H1 (cell line): ENCODE measurements around the gene ZNF282. TPM values are rescaled to one million over a fixed set of nuclear protein-coding genes. Genes with fewer than 3 reads are reported as not detected.

Source experiments
- CTCF ChIA-PET: fragments of 300-600 bp; sonication (Branson Sonifier 250); formaldehyde crosslinking; loops from one replicate; lab custom pipeline; 2021; ENCODE audit not compliant: partially characterized antibody; lab: Charles Lee
- POLR2A ChIA-PET: fragments of 300-600 bp; sonication (Branson Sonifier 250); formaldehyde crosslinking; loops from one replicate; lab custom pipeline; 2021; ENCODE audit warnings: inconsistent platforms; ENCODE audit not compliant: partially characterized antibody; lab: Charles Lee
- DNase-seq, 2 experiments: peaks; one replicate each; pipeline versions ENCODE4 v3.0.0 to v3.0.0-alpha.2; 2010 to 2022; ENCODE audit warnings: low spot score in 2 of 2, low read depth in 1 of 2, mixed read lengths in 1 of 2
- FAIRE-seq: peaks from 2 replicates; lab custom pipeline; 2011; peaks lifted over from hg19 to GRCh38; lab: Jason Lieb, UNC
- H2AFZ ChIP-seq: 2 replicates; pipeline ENCODE4 v1.8.1; 2012; ENCODE audit warnings: low read length, inconsistent platforms
- H2AK5ac ChIP-seq: 2 replicates; pipeline ENCODE4 v1.6.1; 2013; ENCODE audit warnings: low read depth, low read length
- H2BK120ac ChIP-seq: replicated peaks from 2 replicates; pipeline ENCODE3; 2013; ENCODE audit warnings: low read depth, low read length, inconsistent platforms
- H2BK12ac ChIP-seq: 2 replicates; pipeline ENCODE4 v1.6.1; 2013; ENCODE audit warnings: low read depth, low read length
- H2BK15ac ChIP-seq: 2 replicates; pipeline ENCODE4 v1.6.1; 2013; ENCODE audit warnings: low read length
- H2BK20ac ChIP-seq: 2 replicates; pipeline ENCODE4 v1.6.1; 2013; ENCODE audit warnings: low read length
- H2BK5ac ChIP-seq: 2 replicates; pipeline ENCODE4 v1.6.1; 2013; ENCODE audit warnings: low read depth, low read length
- H3K14ac ChIP-seq: 2 replicates; pipeline ENCODE4 v1.6.1; 2013; ENCODE audit warnings: inconsistent platforms; ENCODE audit not compliant: insufficient read length
- H3K18ac ChIP-seq: 2 replicates; pipeline ENCODE4 v1.6.1; 2013; ENCODE audit warnings: low read length; ENCODE audit errors: extremely low read depth
- H3K23ac ChIP-seq: 2 replicates; pipeline ENCODE4 v1.6.1; 2013; ENCODE audit warnings: inconsistent platforms; ENCODE audit not compliant: insufficient read length
- H3K23me2 ChIP-seq: 2 replicates; pipeline ENCODE4 v1.6.1; 2013; ENCODE audit warnings: low read depth, low read length
- H3K27ac ChIP-seq: 2 replicates; pipeline ENCODE4 v1.6.1; 2011; ENCODE audit warnings: low read depth, low read length, inconsistent platforms
- H3K27me3 ChIP-seq, 4 experiments: replicated peaks in 1 of 4; 1 replicate in 1 of 4; 2 replicates in 3 of 4; pipeline versions ENCODE4 v1.6.1 to v1.8.1; 2011 to 2013; ENCODE audit warnings: low read length in 3 of 4, mild to moderate bottlenecking in 3 of 4, inconsistent platforms in 2 of 4, mixed read lengths in 2 of 4, moderate library complexity in 1 of 4; ENCODE audit not compliant: control insufficient read depth in 3 of 4, insufficient read depth in 3 of 4; ENCODE audit errors: extremely low read depth in 1 of 4
- H3K36me3 ChIP-seq, 4 experiments: 2 replicates each; pipeline versions ENCODE4 v1.6.1 to v1.8.1; 2011 to 2013; ENCODE audit warnings: mild to moderate bottlenecking in 4 of 4, low read length in 3 of 4, moderate library complexity in 2 of 4, control low read depth in 1 of 4, inconsistent platforms in 1 of 4; ENCODE audit not compliant: insufficient read depth in 4 of 4, control insufficient read depth in 2 of 4
- H3K4ac ChIP-seq: replicated peaks from 2 replicates; pipeline ENCODE3; 2013; ENCODE audit warnings: low read length, low read depth, mixed read lengths, inconsistent platforms; ENCODE audit not compliant: insufficient read length
- H3K4me1 ChIP-seq, 4 experiments: replicated peaks in 1 of 4; 1 replicate in 1 of 4; 2 replicates in 3 of 4; pipeline versions ENCODE4 v1.6.1 to v1.8.1; 2011 to 2013; ENCODE audit warnings: low read length in 3 of 4, inconsistent platforms in 2 of 4, mixed read lengths in 1 of 4; ENCODE audit not compliant: insufficient read depth in 4 of 4, control insufficient read depth in 3 of 4
- H3K4me2 ChIP-seq, 2 experiments: 2 replicates each; pipeline versions ENCODE4 v1.6.1 to v1.8.1; 2011 to 2013; ENCODE audit warnings: low read depth in 2 of 2, low read length in 2 of 2, control low read depth in 1 of 2, inconsistent platforms in 1 of 2, mild to moderate bottlenecking in 1 of 2; ENCODE audit not compliant: insufficient read depth in 1 of 2
- H3K4me3 ChIP-seq, 4 experiments: fragments of 200-600, 300-600 bp in 1 of 4; sonication (generic), shearing (Covaris generic), sonication (Bioruptor Twin) in 1 of 4; 2 replicates each; pipeline versions ENCODE4 v1.5.1 to v1.8.1; 2011 to 2016; ENCODE audit warnings: low read length in 4 of 4, low read depth in 3 of 4, control low read depth in 2 of 4, inconsistent platforms in 2 of 4, mild to moderate bottlenecking in 2 of 4, mixed read lengths in 1 of 4, moderate library complexity in 1 of 4; ENCODE audit not compliant: insufficient read depth in 2 of 4; ENCODE audit errors: extremely low read depth in 1 of 4
- H3K56ac ChIP-seq: replicated peaks from 2 replicates; pipeline ENCODE3; 2013; ENCODE audit warnings: low read depth, mild to moderate bottlenecking, mixed read lengths, low read length, inconsistent platforms; ENCODE audit not compliant: insufficient read length
- H3K79me1 ChIP-seq: 2 replicates; pipeline ENCODE4 v1.6.1; 2013; ENCODE audit warnings: low read depth, low read length, control low read depth
- H3K79me2 ChIP-seq, 2 experiments: 2 replicates each; pipeline versions ENCODE4 v1.6.1 to v1.8.1; 2012 to 2013; ENCODE audit warnings: low read length in 2 of 2, mild to moderate bottlenecking in 2 of 2, inconsistent platforms in 1 of 2; ENCODE audit not compliant: insufficient read depth in 2 of 2, control insufficient read depth in 1 of 2
- H3K9ac ChIP-seq, 4 experiments: replicated peaks in 1 of 4; 1 replicate in 1 of 4; 2 replicates in 3 of 4; pipeline versions ENCODE4 v1.6.1 to v1.8.1; 2011 to 2013; ENCODE audit warnings: low read depth in 3 of 4, low read length in 3 of 4, control low read depth in 2 of 4, mild to moderate bottlenecking in 2 of 4, moderate library complexity in 2 of 4, inconsistent platforms in 1 of 4; ENCODE audit errors: extremely low read depth in 1 of 4
- H3K9me3 ChIP-seq, 2 experiments: 2 replicates each; pipeline versions ENCODE4 v1.6.1 to v1.8.1; 2012 to 2013; ENCODE audit warnings: mild to moderate bottlenecking in 2 of 2, moderate library complexity in 2 of 2, control low read depth in 1 of 2, inconsistent platforms in 1 of 2, low read depth in 1 of 2, low read length in 1 of 2, mixed read lengths in 1 of 2; ENCODE audit not compliant: insufficient read depth in 2 of 2
- H4K20me1 ChIP-seq, 2 experiments: replicated peaks in 1 of 2; 2 replicates each; pipeline versions ENCODE3 to v1.8.1; 2011 to 2013; ENCODE audit warnings: inconsistent platforms in 2 of 2, low read length in 2 of 2, mild to moderate bottlenecking in 1 of 2; ENCODE audit not compliant: insufficient read depth in 2 of 2, control insufficient read depth in 1 of 2
- H4K5ac ChIP-seq: 2 replicates; pipeline ENCODE4 v1.6.1; 2013; ENCODE audit warnings: low read length, low read depth, mixed read lengths, inconsistent platforms; ENCODE audit not compliant: insufficient read length
- H4K8ac ChIP-seq: 2 replicates; pipeline ENCODE4 v1.8.0; 2013; ENCODE audit warnings: mild to moderate bottlenecking, moderate library complexity, low read length, inconsistent platforms; ENCODE audit not compliant: insufficient read depth; ENCODE audit errors: extremely low read depth
- H4K91ac ChIP-seq: replicated peaks from 2 replicates; pipeline ENCODE3; 2013; ENCODE audit warnings: low read length, mixed read lengths, inconsistent platforms; ENCODE audit not compliant: insufficient read length
- ATF2 ChIP-seq: IDR thresholded peaks from 2 replicates; pipeline ENCODE4 v1.6.1; 2012; ENCODE audit warnings: low read length, inconsistent platforms
- GTF2F1 ChIP-seq: IDR thresholded peaks from 2 replicates; pipeline ENCODE4 v1.6.1; 2012; ENCODE audit warnings: low read depth, low read length, improper control_type of control experiment, borderline replicate concordance
- HDAC6 ChIP-seq: IDR thresholded peaks from one replicate; pipeline ENCODE4 v1.7.1; 2012; ENCODE audit warnings: low read depth, mild to moderate bottlenecking, inconsistent platforms, low read length, moderate library complexity
- POLR2A ChIP-seq, 2 experiments: IDR thresholded peaks; 1 replicate in 1 of 2; 2 replicates in 1 of 2; pipeline ENCODE4 v1.6.1; 2011; ENCODE audit warnings: low read depth in 2 of 2, low read length in 2 of 2, mild to moderate bottlenecking in 2 of 2; ENCODE audit errors: control extremely low read depth in 1 of 2
- SP4 ChIP-seq: IDR thresholded peaks from 2 replicates; pipeline ENCODE4 v1.6.1; 2012; ENCODE audit warnings: low read length, inconsistent platforms
- WGBS, 2 experiments: shearing (Covaris generic) in 1 of 2; methylation state at CpG; one replicate each; pipeline versions ENCODE4 v1.1.6 to v1.1.7; 2013 to 2015; ENCODE audit warnings: low lambda C conversion rate in 2 of 2, mixed read lengths in 2 of 2, inconsistent platforms in 1 of 2, low coverage in 1 of 2, missing lambda C conversion rate in 1 of 2; ENCODE audit not compliant: insufficient replicate concordance in 2 of 2, insufficient coverage in 1 of 2, insufficient read length in 1 of 2; ENCODE audit errors: extremely low coverage in 1 of 2, missing lambda C conversion rate in 1 of 2; 5-methylcytosine and 5-hydroxymethylcytosine counted together
- polyA plus RNA-seq, 7 experiments: library from polyadenylated mRNA; depleted of rRNA in 3 of 7; stranded (reverse) in 5 of 7; unstranded in 2 of 7; fragments of >200 nt in 5 of 7; fragments of 200-250 nt in 2 of 7; gene quantifications; 1 replicate in 5 of 7; 2 replicates in 1 of 7; 4 replicates in 1 of 7; pipeline versions ENCODE4 v1.2.1 to v1.2.3, GENCODE V29; 2011 to 2013; ENCODE audit warnings: missing spikeins in 2 of 7, mixed read lengths in 2 of 7
- total RNA-seq: library from RNA; stranded (reverse); fragmentation: NEBNext Ultra II Directional; extraction: Animal tissue kit (Norgen Biotek cat#: 25700); gene quantifications from 2 replicates; pipeline ENCODE4 v1.2.1, GENCODE V29; 2021

Gene ZNF282
- total and polyA plus RNA-seq, 2 of the 8 experiments (the other 6 are each of a cell fraction or from before 2014, with no cell fraction given) = 16.9 to 36.3 TPM

- Histone ChIP-seq H3K36me3 (peaks cover 0 to 35% (median 9%) of the 10 kb centered on the region in 4 experiments; a peak in 6 of 8 replicates), H3K23ac (no peak overlapping the region), H3K79me1 (peaks cover 2% of the 10 kb centered on the region; the same call in 1 of the 2 replicates), H3K27ac (no peak overlapping the region), H2BK12ac (no peak overlapping the region), H4K20me1 (peaks cover 0 to 10% of the 10 kb centered on the region in 2 experiments), H3K79me2 (no peaks in the 10 kb centered on the region), H3K18ac (no peak overlapping the region), H2AK5ac (no peak overlapping the region), H2BK15ac (no peak overlapping the region), H3K23me2 (no peaks in the 10 kb centered on the region), H3K27me3 (no peaks in the 10 kb centered on the region), H3K14ac (no peak overlapping the region), H4K5ac (no peak overlapping the region), H3K56ac (no peak overlapping the region), H4K8ac (no peak overlapping the region), H3K4me2 (no peak overlapping the region), H3K9me3 (no peaks in the 10 kb centered on the region), H2BK20ac (no peak overlapping the region), H4K91ac (no peak overlapping the region), H2BK5ac (no peak overlapping the region), H3K4me1 (no peaks in the 10 kb centered on the region; a peak in 1 of 7 replicates), H2AFZ (no peak overlapping the region), H3K9ac (no peak overlapping the region), H3K4me3 (no peak overlapping the region), H2BK120ac (no peak overlapping the region), H3K4ac (no peak overlapping the region)
- CTCF ChIA-PET = interaction anchor here (0.9 to 1.0 kb wide), 2 partner anchors 13 to 18 kb away, joined by 3 read pairs; no protein-coding TSS in a partner anchor
- FAIRE-seq (no peak), DNase-seq (no peak)
- WGBS, 2 experiments = 92% methylated on average over 8 of the region's 8 CpGs; no CpG with 5 or more reads in 1 of the 2 experiments
- POLR2A ChIA-PET = interaction anchor here (0.6 kb wide), 1 partner anchor 101 kb away, joined by 4 read pairs; no protein-coding TSS in a partner anchor
- TF ChIP-seq HDAC6 (no peak), SP4 (no peak), GTF2F1 (no peak), POLR2A (IDR thresholded peaks at IDR 0.05; ENCODE audit: control extremely low read depth in 1 of 2, low read depth in 2 of 2, low read length in 2 of 2) (no peak), ATF2 (no peak)
These were observed 27.8 kb downstream of the ZNF282 start for GRCh38 chr7:149223176-149223575.
